ENCODE measurements around the gene LRFN4.

Gene LRFN4

GRCh38 chr11:66854231-66854661 lies 2.6 kb upstream of the LRFN4 start:
- DNase-seq (ENCODE audit: low read depth), result no peak
- TF ChIP-seq CTCF (IDR thresholded peaks at IDR 0.05; ENCODE audit: low read length, missing control alignments), result no peak
- H3K4me3 ChIP-seq (replicated peaks; ENCODE audit: low read depth, low read length), result no peak overlapping the region

- TF ChIP-seq CTCF (IDR thresholded peaks at IDR 0.05; ENCODE audit: low read length, missing control alignments), result no peak
- H3K4me3 ChIP-seq (replicated peaks; ENCODE audit: low read depth, low read length), result no peak overlapping the region
- DNase-seq (ENCODE audit: low read depth), result no peak
These were observed 2.1 kb upstream of the LRFN4 start for GRCh38 chr11:66854729-66855211.

- peak overlapping the region; percentile 72 for H3K4me3 ChIP-seq (replicated peaks; ENCODE audit: low read depth, low read length)
- TF ChIP-seq CTCF (IDR thresholded peaks at IDR 0.05; ENCODE audit: low read length, missing control alignments), result no peak
- DNase-seq (ENCODE audit: low read depth), result peak; percentile 87
These were observed 1.0 kb upstream of the LRFN4 start for GRCh38 chr11:66855574-66856495.

GRCh38 chr11:66857234-66857926 lies 516 bp downstream of the LRFN4 start:
- DNase-seq (ENCODE audit: low read depth), result no peak
- H3K4me3 ChIP-seq (replicated peaks; ENCODE audit: low read depth, low read length), result peak overlapping the region; percentile 72

GRCh38 chr11:66857927-66858185 lies 992 bp downstream of the LRFN4 start:
- TF ChIP-seq CTCF (IDR thresholded peaks at IDR 0.05; ENCODE audit: low read length, missing control alignments), result no peak
- H3K4me3 ChIP-seq (replicated peaks; ENCODE audit: low read depth, low read length), result peak overlapping the region; percentile 72
- DNase-seq (ENCODE audit: low read depth), result no peak

More at GRCh38 chr11:66857234-66857926, 516 bp downstream of the LRFN4 start:
- TF ChIP-seq CTCF (IDR thresholded peaks at IDR 0.05; ENCODE audit: low read length, missing control alignments), result no peak

- H3K4me3 ChIP-seq (replicated peaks; ENCODE audit: low read depth, low read length), result no peak overlapping the region
These were observed 1.5 kb downstream of the LRFN4 start for GRCh38 chr11:66858186-66858938.

More at GRCh38 chr11:66858186-66858938, 1.5 kb downstream of the LRFN4 start:
- no peak for DNase-seq (ENCODE audit: low read depth)
- no peak for TF ChIP-seq CTCF (IDR thresholded peaks at IDR 0.05; ENCODE audit: low read length, missing control alignments)

Measured in fibroblast of pulmonary artery (primary cell).